ENCODE measurements around the gene KRT8. TPM values are rescaled to one million over a fixed set of nuclear protein-coding genes. Genes with fewer than 3 reads are reported as not detected.

Gene KRT8
- total and polyA plus RNA-seq, 7 donors = 0.54 to 1.3 (median 0.76) TPM

DNA sequence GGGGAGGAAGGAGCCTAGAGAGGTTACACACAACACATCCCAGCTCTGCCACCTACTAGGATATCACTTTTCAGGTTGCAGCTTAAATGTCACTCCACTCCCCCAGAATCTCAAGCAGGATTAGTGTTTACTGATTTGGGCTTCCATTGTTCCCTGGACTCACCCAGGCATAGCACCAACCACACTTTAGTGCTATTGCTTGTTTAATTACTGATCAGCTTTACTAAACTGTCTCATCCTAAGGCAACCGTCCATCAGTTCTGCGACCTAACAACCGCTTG, 38.0 kb upstream of the KRT8 start:
- no peaks in the 10 kb centered on the region for H3K4me1 ChIP-seq
- no peak overlapping the region for H3K4me3 ChIP-seq
- DNase-seq (no peak), ATAC-seq (no peak)
- TF ChIP-seq, protein P1, sequence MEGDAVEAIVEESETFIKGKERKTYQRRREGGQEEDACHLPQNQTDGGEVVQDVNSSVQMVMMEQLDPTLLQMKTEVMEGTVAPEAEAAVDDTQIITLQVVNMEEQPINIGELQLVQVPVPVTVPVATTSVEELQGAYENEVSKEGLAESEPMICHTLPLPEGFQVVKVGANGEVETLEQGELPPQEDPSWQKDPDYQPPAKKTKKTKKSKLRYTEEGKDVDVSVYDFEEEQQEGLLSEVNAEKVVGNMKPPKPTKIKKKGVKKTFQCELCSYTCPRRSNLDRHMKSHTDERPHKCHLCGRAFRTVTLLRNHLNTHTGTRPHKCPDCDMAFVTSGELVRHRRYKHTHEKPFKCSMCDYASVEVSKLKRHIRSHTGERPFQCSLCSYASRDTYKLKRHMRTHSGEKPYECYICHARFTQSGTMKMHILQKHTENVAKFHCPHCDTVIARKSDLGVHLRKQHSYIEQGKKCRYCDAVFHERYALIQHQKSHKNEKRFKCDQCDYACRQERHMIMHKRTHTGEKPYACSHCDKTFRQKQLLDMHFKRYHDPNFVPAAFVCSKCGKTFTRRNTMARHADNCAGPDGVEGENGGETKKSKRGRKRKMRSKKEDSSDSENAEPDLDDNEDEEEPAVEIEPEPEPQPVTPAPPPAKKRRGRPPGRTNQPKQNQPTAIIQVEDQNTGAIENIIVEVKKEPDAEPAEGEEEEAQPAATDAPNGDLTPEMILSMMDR (IDR thresholded peaks at IDR 0.05) = no peak
- no peaks in the 10 kb centered on the region for H3K36me3 ChIP-seq (ENCODE audit: insufficient read depth in 1 of 2, low read depth in 1 of 2)
- 77 to 88% (median 79%) methylated on average over 3 of the region's 3 CpGs for whole genome bisulfite sequencing, 3 donors
- peaks cover 0 to 30% (median 2%) of the 10 kb centered on the region in 3 donors for H3K27me3 ChIP-seq (ENCODE audit: insufficient read depth in 3 of 3, low read length in 2 of 3)
- intact Hi-C loops (cut with DNase I) = no loop called here
- no peak overlapping the region for H3K27ac ChIP-seq
- no peaks in the 10 kb centered on the region for H3K9me3 ChIP-seq

DNA sequence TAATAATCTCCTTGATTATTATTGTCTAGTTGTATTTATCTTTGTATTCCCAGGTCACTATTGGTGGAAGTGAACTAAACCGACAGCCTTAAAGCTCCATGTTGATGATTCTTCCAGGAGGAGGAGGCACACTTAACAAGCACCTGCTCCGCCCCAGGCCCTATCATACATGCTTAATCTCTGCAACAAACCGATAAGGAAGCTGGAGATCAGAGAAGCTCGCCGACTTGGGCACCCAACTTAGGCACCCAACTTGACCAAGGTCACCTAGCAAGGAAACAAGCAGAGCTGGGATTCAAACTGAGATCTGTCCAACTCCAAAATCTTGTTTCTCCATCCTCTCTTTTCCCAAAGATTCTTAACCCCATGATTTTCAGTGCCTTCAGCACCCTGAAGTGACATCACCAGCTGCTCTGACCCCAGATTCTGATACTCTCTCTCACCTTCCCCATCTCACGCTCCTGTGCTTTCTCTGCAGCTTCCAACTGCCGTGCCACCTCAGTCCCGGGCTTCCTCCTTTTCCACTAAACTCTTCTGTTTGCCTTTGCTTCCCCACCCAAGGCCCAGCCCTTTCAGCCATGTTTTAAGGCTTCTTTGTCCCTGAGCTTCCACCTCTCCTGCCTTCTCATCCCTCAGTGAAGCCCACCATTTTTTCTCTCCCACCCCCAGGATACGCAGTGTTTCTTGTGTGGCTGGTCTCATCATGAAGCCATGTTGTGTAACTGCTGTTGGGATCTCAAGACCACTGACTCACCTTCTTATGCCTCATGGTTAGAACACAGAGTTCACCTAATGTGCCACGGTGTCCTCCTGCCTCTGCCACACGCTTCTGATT, 37.4 kb upstream of the KRT8 start:
- WGBS, 3 donors = 76 to 83% (median 77%) methylated on average over 11 of the region's 11 CpGs
- H3K4me3 ChIP-seq = no peak overlapping the region
- intact Hi-C loops (cut with DNase I) = no loop called here

DNA sequence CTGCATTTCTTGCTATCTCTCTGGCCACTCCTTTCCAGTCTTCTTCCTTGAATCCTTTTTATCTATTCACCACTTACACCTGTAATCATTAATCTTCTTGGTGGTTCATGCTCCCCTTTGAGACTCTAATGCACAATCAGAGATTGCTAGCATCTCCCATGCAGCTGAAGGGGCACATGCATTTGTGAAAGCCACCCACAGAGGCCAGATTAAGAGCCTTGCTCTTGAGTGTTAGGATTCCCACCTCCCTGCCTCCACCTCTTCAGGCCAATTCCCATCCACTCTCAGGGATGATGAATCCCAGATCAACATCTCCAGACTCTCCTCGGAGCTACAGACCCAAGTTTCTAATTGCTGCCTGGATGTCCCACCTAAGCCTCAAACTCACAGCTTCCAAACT, 24.7 kb upstream of the KRT8 start:
- DNase-seq = no peak
- no peak overlapping the region for H3K27ac ChIP-seq
- 33 to 63% (median 37%) methylated on average over 1 of the region's 1 CpG for WGBS, 3 donors
- ATAC-seq = no peak
- no peaks in the 10 kb centered on the region for H3K36me3 ChIP-seq (ENCODE audit: insufficient read depth in 1 of 2, low read depth in 1 of 2)
- no peak overlapping the region for H3K4me3 ChIP-seq
- TF ChIP-seq, protein P1 (IDR thresholded peaks at IDR 0.05) = no peak
- H3K4me1 ChIP-seq = no peaks in the 10 kb centered on the region
- intact Hi-C loops (cut with DNase I) = no loop called here
- H3K9me3 ChIP-seq = no peaks in the 10 kb centered on the region
- peaks cover 0 to 19% (median 0%) of the 10 kb centered on the region in 3 donors for H3K27me3 ChIP-seq (ENCODE audit: insufficient read depth in 3 of 3, low read length in 2 of 3)

More for the DNA sequence above, 37.4 kb upstream of the KRT8 start:
- no peak for DNase-seq
- H3K36me3 ChIP-seq (ENCODE audit: insufficient read depth in 1 of 2, low read depth in 1 of 2) = no peaks in the 10 kb centered on the region
- H3K4me1 ChIP-seq = no peaks in the 10 kb centered on the region
- no peaks in the 10 kb centered on the region for H3K9me3 ChIP-seq
- peaks cover 0 to 28% (median 2%) of the 10 kb centered on the region in 3 donors for H3K27me3 ChIP-seq (ENCODE audit: insufficient read depth in 3 of 3, low read length in 2 of 3)
- no peak for ATAC-seq
- TF ChIP-seq, protein P1 (IDR thresholded peaks at IDR 0.05) = no peak
- no peak overlapping the region for H3K27ac ChIP-seq

DNA sequence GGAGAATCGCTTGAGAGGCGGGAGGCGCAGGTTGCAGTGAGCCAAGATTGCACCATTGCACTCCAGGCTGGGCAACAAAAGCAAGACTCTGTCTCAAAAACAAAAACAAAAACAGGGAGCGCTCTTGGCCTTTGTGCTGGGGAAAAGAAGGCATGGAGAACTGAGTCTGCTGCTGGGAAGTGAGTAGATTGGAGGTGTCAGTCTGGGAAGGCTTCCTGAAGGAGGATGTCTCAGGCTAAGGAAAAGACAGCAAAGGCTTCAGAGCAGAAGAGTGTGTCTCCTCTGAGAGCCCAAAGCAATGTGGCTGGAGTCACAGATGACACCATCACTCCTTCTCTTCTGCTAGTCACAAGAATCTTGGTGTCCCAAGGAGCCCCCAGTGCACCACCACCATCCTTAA, 23.1 kb upstream of the KRT8 start:
- Histone ChIP-seq H3K36me3 (ENCODE audit: insufficient read depth in 1 of 2, low read depth in 1 of 2) (no peaks in the 10 kb centered on the region), H3K27me3 (ENCODE audit: insufficient read depth in 3 of 3, low read length in 2 of 3) (peaks cover 0 to 19% (median 0%) of the 10 kb centered on the region in 3 donors), H3K4me3 (no peak overlapping the region), H3K4me1 (no peaks in the 10 kb centered on the region), H3K27ac (no peak overlapping the region), H3K9me3 (no peaks in the 10 kb centered on the region)
- intact Hi-C loops (cut with DNase I) = no loop called here
- DNase-seq (no peak), ATAC-seq (no peak)
- TF ChIP-seq, protein P1 (IDR thresholded peaks at IDR 0.05) = no peak
- WGBS, 3 donors = 96 to 97% (median 96%) methylated on average over 4 of the region's 4 CpGs
